ENCODE data around the gene RERE. TPM values are rescaled to one million over a fixed set of nuclear protein-coding genes. Genes with fewer than 3 reads are reported as not detected.
A peak's percentile ranks its signal among the peaks of the same experiment; 100 is the strongest.

Gene RERE
- total RNA-seq, 4 donors from 2014 or later = 118 to 244 (median 131) TPM

- H3K27me3 ChIP-seq = no peaks in the 10 kb centered on the region
- no peaks in the 10 kb centered on the region for H3K36me3 ChIP-seq
- peaks cover 31 to 42% of the 10 kb centered on the region in 2 donors for H3K4me1 ChIP-seq
- intact Hi-C loops (cut with DNase I) = loop anchor here (5.0 to 10.0 kb wide), 2 partner anchors 113 to 165 kb away; no protein-coding TSS in a partner anchor
- H3K27ac ChIP-seq = no peak overlapping the region
- 94 to 100% methylated on average over 2 of the region's 2 CpGs for WGBS, 2 donors
- H3K9me3 ChIP-seq = no peaks in the 10 kb centered on the region
- TF ChIP-seq POLR2A (IDR thresholded peaks at IDR 0.05) = no peak
- TF ChIP-seq CTCF (IDR thresholded peaks at IDR 0.05) = no peak
- DNase-seq = no peak
- no peak overlapping the region for H3K4me3 ChIP-seq (replicated peaks in 1 of 3)
These were observed 255.2 kb downstream of the RERE start for GRCh38 chr1:8562222-8562621.

- DNase-seq = no peak
- H3K27ac ChIP-seq = peak overlapping the region; percentile 27 to 51 (median 47)
- TF ChIP-seq POLR2A (IDR thresholded peaks at IDR 0.05) (peak in 1 of 2 donors; percentile 11), CTCF (IDR thresholded peaks at IDR 0.05) (peak; percentile 54 to 96 (median 86))
- WGBS, 2 donors = 15 to 23% methylated on average over 2 of the region's 2 CpGs
- intact Hi-C loops (cut with DNase I) = loop anchor here (5.0 to 10.0 kb wide), 2 partner anchors 114 to 166 kb away; no protein-coding TSS in a partner anchor
- no peak overlapping the region for H3K4me3 ChIP-seq (replicated peaks in 1 of 3)
- peaks cover 31 to 42% of the 10 kb centered on the region in 2 donors for H3K4me1 ChIP-seq
- no peaks in the 10 kb centered on the region for H3K36me3 ChIP-seq
- no peaks in the 10 kb centered on the region for H3K9me3 ChIP-seq
- H3K27me3 ChIP-seq = no peaks in the 10 kb centered on the region
These were observed 256.6 kb downstream of the RERE start for GRCh38 chr1:8560611-8561544.

GRCh38 chr1:8560035-8560434, 257.4 kb downstream of the RERE start:
- Histone ChIP-seq H3K27ac (peak overlapping the region; percentile 27 to 51 (median 47)), H3K36me3 (no peaks in the 10 kb centered on the region), H3K9me3 (no peaks in the 10 kb centered on the region), H3K27me3 (no peaks in the 10 kb centered on the region), H3K4me3 (replicated peaks in 1 of 3) (no peak overlapping the region), H3K4me1 (peaks cover 31 to 45% of the 10 kb centered on the region in 2 donors)
- intact Hi-C loops (cut with DNase I) = loop anchor here (5.0 to 10.0 kb wide), 2 partner anchors 115 to 167 kb away; no protein-coding TSS in a partner anchor
- no peak for DNase-seq
- 74 to 79% methylated on average over 4 of the region's 4 CpGs for WGBS, 2 donors
- TF ChIP-seq CTCF (IDR thresholded peaks at IDR 0.05) = no peak
- no peak for TF ChIP-seq POLR2A (IDR thresholded peaks at IDR 0.05)

- TF ChIP-seq POLR2A (IDR thresholded peaks at IDR 0.05) (no peak), CTCF (IDR thresholded peaks at IDR 0.05) (no peak)
- Histone ChIP-seq H3K4me3 (replicated peaks in 1 of 3) (no peak overlapping the region), H3K4me1 (peaks cover 28 to 32% of the 10 kb centered on the region in 2 donors), H3K9me3 (no peaks in the 10 kb centered on the region), H3K27me3 (no peaks in the 10 kb centered on the region), H3K36me3 (no peaks in the 10 kb centered on the region), H3K27ac (peak overlapping the region; percentile 6 to 46 (median 21))
- no peak for DNase-seq
- intact Hi-C loops (cut with DNase I) = loop anchor here (10.0 kb wide), 1 partner anchor 289 kb away; no protein-coding TSS in a partner anchor
These were observed 261.9 kb downstream of the RERE start for GRCh38 chr1:8555582-8555981.

Measured in thyroid gland (tissue), 4 donors.